Forelimb muscle (tissue), 1 donor: Measurements from ENCODE around the gene HLCS. TPM values are rescaled to one million over a fixed set of nuclear protein-coding genes. Genes with fewer than 3 reads are reported as not detected.

Experiments used
- DNase-seq: peaks from one replicate; pipeline ENCODE4 v3.0.0-alpha.2; 2013; ENCODE audit warnings: low read depth
- polyA plus RNA-seq: library from polyadenylated mRNA; unstranded; fragments of 120-200 nt; gene quantifications from one replicate; pipeline ENCODE4 v1.2.1, GENCODE V29; 2013; ENCODE audit not compliant: insufficient read length

The HLCS gene
- polyA plus RNA-seq, 1 donor, result 10.9 TPM

- no peak for DNase-seq
These were observed 185.6 kb downstream of the HLCS start for GRCh38 chr21:36780861-36781260.

- DNase-seq, result no peak
These were observed 189.4 kb downstream of the HLCS start for GRCh38 chr21:36776981-36777617.

DNA sequence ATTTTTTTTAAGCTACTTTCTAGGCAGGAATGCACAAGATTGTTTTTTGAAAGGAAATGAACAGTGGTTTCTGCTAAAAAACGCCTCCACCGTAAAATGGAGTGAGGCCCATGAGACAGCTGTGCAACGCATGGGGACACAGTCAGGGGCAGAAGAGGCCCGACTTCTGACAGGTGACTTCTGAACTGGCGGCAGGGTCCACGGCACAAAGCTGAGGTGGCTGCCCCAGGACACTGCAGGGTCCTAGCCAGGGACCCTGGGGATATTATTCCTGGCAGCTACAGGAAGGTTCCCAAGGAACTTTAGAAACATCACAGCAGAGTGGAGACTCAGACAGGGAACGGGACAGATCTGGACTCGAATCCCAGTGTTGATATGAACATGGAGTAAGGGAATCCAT, 192.5 kb downstream of the HLCS start:
- no peak for DNase-seq

DNA sequence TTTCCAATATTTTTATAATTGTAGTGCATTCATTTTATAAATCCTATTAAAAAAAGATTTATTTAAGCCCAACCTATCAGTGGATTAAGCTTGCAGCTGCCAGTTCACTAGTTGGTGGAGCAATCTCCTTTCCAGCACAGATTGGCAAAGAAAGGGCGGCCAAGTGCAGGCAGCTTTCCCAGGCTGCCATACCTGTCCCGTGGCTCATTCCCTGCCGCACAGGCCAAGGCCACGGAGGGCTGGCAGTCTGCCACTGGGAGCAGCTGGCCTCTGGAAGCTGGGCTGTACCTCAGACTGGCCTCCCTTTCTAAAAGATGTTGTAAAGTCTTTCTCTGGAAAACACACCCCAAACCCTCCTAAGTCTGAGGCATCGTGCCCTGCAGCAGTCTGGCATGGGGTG, 193.4 kb downstream of the HLCS start:
- DNase-seq, result no peak

DNA sequence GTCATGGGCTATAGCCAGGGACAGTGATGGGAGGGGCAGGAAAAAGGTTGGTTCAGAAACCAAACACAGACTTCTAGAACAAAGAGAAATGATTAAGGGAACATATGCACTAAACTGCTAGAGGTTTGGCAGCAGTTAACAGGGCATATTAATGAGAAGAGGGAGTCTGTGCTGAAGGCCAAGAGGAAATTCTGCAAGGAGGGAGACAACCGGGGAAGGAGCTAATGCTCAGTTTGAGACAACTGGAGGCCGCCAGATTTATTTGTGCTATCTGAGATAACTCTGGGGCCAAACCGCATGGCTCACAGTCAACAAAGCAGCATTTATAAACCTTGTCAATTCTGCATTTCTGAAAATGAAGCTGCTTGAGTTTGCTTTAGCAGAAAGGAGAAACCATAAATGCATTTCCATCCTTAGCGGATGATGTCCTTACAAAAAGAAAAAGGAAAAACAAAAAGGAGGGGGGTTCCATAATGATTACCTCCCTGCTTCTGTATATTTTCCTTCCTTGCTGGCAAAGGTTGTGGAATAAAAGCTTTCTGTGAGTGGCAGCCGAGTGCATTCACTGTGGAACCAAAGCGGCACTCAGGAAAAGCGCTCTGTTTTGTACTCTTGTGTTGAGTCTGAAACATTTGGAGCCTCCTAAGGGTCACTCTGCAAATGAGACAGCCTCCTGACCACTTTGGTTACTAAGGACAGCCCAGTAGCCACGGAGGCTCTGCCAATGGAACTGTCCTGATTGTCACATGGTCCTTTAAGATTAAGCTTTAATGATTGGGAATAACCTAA, 197.2 kb downstream of the HLCS start:
- DNase-seq, result no peak

DNA sequence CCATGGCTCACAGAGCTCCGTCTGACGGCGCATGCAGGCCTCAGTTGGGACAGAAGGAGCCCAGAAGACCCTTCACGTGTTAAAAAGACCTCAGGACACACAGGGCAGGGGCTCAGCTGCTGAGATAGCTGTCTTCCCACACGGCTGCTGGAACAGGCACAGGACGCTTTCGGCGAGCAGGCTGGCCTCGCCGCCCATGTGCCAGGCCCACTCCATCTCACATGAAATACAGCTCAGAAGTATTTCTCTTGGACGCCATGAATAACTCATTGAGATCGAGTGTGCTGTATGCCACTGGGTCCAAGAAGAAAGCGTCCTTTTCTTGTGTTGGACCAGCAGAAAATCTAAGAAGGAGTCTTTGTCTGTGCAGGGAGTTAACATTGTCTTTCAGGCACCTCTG, 198.0 kb downstream of the HLCS start:
- DNase-seq, result no peak

- DNase-seq, result no peak
These were observed 199.4 kb downstream of the HLCS start for GRCh38 chr21:36767096-36767495.

DNA sequence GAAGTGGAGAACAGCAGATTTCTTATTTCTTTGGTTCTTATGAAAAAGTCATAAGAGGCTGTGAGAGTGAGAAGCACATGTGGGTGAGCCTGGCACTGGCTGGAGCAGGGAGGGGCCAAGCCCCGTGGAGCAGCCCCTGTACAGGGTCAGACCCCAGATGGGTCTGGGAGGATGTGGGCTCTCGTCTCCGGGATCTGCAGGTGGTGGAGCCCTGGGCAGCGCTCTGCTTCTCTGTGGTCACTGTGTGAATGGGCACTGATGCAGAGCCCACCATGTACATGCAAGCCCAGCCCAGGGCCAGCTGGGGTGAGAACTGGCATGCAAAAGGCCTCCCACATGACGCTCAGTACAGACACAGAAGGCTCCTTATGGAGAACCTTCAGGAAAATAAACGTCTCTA, 200.0 kb downstream of the HLCS start:
- no peak for DNase-seq

- DNase-seq, result no peak
These were observed 201.2 kb downstream of the HLCS start for GRCh38 chr21:36765229-36765628.

DNA sequence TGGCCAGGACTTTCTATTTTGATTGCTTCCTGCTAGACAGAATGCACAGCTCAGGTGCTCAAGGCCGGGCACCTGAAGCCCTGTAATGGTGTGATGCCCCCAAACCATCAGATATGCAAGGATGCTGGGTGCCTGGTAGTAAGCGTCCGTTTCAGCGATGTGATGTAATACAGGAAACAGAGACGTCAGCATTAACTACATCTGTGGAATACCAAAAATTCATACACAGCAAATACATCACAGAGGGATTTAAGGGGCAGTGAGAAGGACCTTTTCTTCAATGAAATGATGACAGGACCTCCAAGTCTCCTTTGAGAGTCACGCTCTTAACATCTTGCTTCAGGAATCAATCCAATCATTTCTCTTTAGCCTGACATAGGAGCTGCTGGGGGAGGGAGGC, 203.2 kb downstream of the HLCS start:
- DNase-seq, result no peak

GRCh38 chr21:36762642-36763041, 203.8 kb downstream of the HLCS start:
- no peak for DNase-seq

- no peak for DNase-seq
These were observed 204.8 kb downstream of the HLCS start for GRCh38 chr21:36761685-36762084.

DNA sequence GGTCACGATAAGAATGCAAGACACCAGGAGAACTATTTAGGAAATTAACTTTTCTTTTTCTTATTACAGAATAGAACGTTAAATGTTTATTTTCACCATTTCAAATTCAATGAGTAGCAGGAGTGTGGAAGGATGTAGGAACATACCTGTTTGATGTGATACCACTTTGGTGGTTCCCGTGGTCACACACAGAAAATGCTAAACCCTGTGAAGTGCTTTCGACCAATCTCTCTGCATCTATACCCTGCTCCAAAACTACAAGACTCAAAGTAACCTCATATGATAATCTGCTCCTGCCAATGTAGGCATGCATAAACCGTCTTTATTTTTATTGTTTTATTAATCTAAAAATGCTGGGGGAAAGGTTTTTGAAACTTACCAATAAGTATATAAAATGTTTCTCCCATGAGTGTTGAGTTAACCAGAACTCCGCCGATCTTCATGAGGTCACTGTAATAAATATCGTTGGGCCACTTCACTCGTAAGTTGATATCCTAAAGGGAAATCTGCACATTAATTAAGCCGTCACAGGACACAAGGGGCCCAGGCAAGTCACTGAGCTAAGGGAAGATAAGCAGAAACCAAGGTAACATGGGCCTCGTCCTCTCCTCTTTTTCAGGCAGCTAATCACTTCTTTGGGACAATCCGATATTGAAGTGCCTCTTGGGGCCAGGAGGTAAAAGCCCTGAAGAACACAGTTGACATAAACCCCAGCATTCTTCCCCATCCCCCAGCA, 207.0 kb downstream of the HLCS start:
- no peak for DNase-seq

- no peak for DNase-seq
These were observed 209.3 kb downstream of the HLCS start for GRCh38 chr21:36757196-36757595.

DNA sequence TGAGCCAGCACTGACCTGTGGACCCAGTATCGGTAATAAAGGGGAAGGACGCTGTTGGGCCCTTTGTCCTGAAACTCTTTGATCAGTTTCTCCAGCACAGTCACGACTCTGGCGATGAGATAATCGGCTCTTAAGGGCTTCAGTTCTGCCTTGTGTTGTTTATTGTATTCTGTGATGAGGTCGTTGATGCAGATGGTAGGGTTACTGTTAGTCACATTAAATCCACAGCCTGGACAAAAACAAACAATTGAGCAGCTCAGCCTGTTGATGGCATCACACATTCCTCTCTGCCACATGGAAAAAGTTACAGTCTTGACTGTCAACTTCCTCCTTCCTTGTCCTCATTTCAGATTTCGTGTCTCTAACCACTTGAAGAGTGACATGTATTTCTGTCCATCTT, 209.9 kb downstream of the HLCS start:
- no peak for DNase-seq

DNA sequence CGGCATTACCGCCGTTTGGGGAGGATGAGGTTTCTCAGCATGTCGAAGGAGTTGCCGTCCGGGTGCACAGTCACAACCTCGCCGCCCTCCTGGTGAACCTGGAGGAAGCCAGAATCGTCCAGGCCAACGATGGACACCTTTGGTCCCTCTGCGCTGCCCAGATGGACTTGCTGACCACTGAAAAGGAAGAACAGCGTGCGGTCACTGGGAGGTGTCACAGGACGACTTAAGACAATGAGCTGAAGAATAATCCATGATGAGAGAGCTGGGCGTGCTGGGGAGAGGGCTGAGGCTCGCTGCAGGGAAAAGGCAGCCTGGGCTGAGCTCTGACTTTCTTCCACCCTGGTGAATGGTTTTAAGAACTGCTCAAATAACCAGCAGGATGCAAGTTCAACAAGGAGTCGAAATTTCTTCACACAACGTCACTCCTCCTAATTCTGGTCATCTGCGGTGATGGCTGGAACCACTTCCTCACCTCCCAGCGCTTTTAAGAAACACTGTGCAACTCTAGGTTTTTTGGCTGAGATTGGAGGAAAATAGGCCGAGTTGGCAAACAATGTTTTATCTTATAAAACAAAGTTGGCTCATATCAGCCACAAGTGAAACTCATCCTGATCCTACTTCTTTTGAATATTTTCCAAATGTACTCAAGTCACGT, 212.1 kb downstream of the HLCS start:
- DNase-seq, result no peak

- no peak for DNase-seq
These were observed 212.9 kb downstream of the HLCS start for GRCh38 chr21:36753556-36753955.

DNA sequence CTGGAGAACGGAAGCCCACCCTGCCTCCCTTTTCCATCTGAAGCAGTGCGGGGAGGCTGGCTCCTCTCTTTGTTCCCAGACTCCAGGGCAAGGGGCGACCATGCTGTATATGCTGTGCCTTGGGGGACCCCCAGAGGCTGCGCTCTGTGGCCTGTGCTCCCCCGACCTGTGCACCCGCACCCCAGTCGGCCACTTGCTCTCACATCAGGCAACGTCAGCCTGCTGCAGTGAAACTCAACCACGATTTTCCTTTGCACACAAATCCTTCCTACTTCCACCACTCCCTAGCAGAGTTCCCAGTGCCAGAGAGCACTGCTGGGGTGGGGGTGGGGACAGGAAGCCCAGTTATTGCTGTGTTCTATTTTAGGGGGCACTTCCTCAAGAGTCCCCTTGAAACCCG, 215.1 kb downstream of the HLCS start:
- DNase-seq, result no peak

DNA sequence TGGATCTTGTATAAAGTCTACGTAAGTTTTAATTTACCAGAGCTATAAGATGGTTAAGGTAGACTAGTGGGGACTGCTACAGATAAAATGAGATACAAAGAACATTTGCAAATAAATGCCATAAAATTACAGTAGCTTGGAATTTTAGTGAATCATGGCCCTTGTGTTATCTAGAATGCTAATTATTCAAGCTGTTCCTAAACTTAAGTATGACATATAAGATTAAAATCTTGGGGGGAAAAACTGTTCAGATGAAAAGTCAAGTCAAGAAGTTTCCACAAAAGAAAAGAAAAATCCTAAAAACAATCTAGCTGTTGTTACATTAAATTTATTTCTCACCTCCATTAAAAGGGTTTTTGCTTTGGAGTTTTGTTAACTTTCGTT, 215.9 kb downstream of the HLCS start:
- no peak for DNase-seq

DNA sequence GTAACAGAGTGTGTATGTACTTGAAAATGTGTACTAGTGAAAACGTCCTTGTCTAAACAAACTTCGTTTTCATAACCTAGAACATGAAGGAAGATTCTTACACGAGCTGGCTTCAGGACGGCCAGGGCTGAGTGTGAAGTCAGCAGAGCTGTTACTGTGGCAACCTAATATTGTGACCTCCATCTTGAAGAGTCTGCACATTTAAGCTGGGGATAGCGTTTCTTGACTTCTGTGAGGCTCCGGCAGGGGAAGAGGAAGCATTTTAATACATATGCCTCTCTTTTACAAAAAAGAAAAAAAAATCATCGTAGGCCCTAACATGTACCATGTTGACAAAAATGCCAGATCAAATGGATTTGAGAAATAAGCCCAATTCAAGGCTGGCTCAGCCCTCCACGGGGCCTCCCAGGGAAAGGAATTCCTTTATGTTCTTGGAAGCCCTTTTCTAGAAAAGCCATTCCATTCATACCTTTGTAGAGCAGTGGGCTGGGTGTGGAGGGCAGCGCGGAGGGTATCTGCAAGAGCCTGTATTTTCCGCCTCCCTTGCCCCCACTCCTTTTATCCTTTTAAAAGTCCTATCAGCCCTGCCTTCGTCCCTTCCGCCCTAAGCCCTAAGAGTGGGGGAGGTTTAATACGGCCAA, 216.4 kb downstream of the HLCS start:
- DNase-seq, result peak; percentile 63

- DNase-seq, result no peak
These were observed 218.6 kb downstream of the HLCS start for GRCh38 chr21:36747815-36748383.
